Measurements from ENCODE around the gene GRK3.
"Not testable (repeated sequence)": the region's sequence is repeated elsewhere in the genome, so short reads cannot be mapped to it uniquely, and the experiment has no call there.

GRCh38 chr22:25613558-25613957, 49.1 kb downstream of the GRK3 start:
- TF ChIP-seq, protein P1, sequence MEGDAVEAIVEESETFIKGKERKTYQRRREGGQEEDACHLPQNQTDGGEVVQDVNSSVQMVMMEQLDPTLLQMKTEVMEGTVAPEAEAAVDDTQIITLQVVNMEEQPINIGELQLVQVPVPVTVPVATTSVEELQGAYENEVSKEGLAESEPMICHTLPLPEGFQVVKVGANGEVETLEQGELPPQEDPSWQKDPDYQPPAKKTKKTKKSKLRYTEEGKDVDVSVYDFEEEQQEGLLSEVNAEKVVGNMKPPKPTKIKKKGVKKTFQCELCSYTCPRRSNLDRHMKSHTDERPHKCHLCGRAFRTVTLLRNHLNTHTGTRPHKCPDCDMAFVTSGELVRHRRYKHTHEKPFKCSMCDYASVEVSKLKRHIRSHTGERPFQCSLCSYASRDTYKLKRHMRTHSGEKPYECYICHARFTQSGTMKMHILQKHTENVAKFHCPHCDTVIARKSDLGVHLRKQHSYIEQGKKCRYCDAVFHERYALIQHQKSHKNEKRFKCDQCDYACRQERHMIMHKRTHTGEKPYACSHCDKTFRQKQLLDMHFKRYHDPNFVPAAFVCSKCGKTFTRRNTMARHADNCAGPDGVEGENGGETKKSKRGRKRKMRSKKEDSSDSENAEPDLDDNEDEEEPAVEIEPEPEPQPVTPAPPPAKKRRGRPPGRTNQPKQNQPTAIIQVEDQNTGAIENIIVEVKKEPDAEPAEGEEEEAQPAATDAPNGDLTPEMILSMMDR (IDR thresholded peaks at IDR 0.05 in 2 of 3, conservative IDR thresholded peaks at IDR 0.05 in 1 of 3; ENCODE audit: borderline replicate concordance in 1 of 3, insufficient read depth in 1 of 3, low read depth in 2 of 3, low read length in 2 of 3): not testable (repeated sequence)
- TF ChIP-seq JUND (IDR thresholded peaks at IDR 0.05); SIN3A (IDR thresholded peaks at IDR 0.05; ENCODE audit: low read depth); EZH2phosphoT487 (IDR thresholded peaks at IDR 0.05; ENCODE audit: borderline replicate concordance); YY1 (IDR thresholded peaks at IDR 0.05; ENCODE audit: extremely low read depth, insufficient replicate concordance, low read depth, low read length); POLR2A (IDR thresholded peaks at IDR 0.05; ENCODE audit: borderline replicate concordance, extremely low read depth, insufficient read depth, insufficient read length); SRF (IDR thresholded peaks at IDR 0.05; ENCODE audit: low read depth); REST (IDR thresholded peaks at IDR 0.05; ENCODE audit: low read depth); SP1 (IDR thresholded peaks at IDR 0.05; ENCODE audit: low read depth): not testable (repeated sequence)
